Midbrain (tissue), 1 donor: ENCODE results near the gene CST3.
"Not testable (repeated sequence)": the region's sequence is repeated elsewhere in the genome, so short reads cannot be mapped to it uniquely, and the experiment has no call there.

Source experiments
- DNase-seq: peaks from one replicate; lab custom pipeline; 2025; lab: John Stamatoyannopoulos, UW

The CST3 gene

DNA sequence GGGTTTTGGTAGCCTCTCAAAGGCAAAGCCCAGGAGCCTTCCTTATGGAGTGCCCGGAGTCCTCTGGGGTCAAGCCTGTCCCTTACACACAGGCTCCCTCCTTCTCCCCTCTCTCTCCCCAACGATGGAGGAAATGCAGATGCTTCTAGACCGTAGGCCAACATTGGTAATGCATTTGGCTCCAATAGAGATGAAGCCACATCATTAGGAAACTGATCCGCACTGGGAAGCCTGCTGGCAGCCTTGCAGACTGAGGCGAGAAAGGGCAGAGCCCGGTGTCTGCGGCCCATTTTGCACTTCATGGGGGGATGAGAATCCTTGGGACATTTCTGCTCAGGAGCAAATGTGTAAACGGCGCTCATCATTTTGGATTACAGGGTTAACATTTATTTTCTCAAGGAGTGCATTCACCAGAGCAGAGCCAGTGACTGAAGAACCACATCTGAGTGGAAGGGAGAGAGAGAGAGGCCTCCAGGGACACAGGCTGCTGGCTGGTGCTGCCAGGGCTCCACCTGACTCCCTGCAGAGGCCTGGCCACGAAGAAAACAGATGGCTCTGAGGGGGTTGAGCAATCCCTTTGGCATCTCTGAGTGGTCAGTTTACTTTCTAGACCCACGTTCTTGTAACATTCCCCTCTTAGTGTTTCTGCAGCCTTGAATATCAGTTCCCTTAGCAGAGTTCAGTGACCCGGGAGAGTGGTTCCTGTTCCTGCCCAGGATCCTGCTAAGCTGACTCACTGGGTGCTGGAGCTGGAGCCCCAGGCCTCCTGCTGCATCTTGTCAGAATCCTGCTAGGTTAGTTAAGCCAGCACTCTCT, 4.4 kb upstream of the CST3 start:
- DNase-seq, result peak; percentile 41

- no peak for DNase-seq
Measured at GRCh38 chr20:23640671-23641667, 3.2 kb upstream of the CST3 start.

DNA sequence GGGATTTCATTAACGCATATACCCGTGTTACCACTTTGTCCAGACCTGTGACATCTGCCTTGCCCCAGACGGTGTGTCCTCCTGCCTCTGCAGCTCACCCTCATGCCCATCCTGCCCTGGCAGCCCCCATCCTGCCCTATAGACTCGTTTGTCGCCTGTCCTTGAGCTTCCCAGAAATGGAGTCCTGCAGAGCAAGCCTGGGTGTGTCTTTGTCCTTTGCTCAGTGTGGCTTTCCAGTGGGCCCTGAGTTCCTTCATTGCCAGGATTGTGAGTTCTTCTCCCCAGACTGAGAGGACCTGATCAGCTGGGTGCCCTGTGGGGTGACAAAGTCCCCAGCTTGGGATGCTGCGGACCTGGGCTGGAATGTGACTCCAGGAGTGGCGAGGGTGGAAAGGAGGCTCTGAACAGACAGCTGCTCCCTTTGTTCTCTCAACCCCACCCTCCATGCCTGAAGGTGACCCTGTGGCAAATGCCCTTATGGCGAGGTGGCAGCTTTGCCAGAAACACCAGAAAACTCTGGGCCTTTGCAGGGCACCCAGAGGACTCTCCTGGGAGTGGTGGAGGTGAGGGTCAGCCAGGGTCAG, 2.4 kb upstream of the CST3 start:
- no peak for DNase-seq

DNA sequence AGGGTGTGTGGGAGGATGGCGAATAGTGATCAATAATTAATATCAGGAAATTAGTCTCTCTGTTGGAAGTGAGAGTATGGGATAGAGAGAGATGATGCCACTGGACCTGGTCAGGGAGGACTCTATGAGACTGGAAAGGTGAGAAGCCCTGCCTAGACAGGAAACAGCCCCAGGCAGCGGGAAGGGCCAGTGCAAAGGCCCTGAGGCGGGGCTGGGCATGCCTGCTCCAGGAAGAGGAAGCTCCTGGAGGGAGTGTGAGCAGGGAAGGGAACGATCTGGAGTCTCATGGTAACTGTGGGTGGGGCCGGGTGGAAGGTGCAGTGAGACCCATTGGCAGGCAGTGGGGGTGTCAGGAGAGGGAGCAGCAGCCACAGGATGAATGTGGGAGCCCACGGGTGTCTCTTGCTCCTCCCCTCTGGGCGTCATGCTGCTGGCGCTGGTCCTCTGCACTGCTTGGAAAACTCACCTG, 1.8 kb upstream of the CST3 start:
- no peak for DNase-seq

DNA sequence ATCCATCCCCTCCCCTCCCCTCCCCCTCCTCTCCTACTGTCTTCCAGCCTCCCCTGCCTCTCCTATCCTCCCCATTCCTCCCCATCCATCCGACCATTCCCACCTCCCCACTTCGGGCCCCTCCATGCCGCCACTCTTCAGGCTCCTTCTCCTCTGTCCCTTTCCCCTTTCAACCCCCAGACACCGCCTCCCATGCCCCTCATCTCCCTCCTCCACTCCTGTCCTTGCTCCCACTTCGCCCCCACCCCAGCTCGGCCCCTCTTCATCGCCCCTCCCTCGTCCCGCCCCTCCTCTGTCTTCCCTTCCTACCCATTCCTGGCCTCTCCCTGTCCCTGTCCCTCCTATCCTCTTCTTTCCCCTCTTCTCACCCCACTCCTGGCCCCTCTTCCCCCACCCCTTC, 554 bp upstream of the CST3 start:
- DNase-seq, result no peak

GRCh38 chr20:23636908-23637281, 860 bp downstream of the CST3 start:
- no peak for DNase-seq

DNA sequence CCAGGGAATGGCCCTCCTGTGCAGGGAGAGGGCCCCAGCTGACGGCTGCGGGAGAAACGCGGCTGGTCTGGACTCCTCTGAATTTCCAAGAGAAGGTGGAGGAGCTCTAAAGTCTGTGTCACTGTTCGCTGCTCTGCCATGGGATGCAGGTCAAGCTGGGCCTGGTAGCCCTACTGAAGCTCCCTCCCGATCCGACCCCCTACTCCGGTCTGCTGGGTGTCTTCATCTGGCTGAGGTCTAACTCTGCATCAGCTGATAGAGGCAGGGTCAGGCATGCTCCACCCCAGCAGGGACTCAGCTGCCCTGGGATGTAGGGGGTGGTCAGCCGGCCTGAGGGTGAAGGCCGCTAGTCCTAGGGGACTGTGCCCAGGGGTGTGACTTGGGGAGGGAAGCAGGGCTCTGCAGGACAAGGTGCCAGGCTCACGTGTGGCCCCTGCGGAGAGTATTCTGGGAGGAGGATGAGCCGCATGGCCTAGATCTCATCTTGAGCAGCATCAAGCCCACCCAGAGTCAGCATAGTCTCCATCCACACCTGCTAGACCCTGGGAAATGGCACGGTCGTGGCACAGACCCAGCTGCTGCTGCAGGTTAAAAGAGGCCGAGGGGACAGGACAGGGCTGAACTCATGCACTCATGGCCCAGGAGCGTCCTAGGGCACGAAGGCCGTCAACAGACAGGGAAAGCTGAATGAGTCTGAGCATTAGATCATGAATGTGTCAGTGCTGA, 1.4 kb downstream of the CST3 start:
- DNase-seq, result no peak

GRCh38 chr20:23635768-23636090, 2.0 kb downstream of the CST3 start:
- not testable (repeated sequence) for DNase-seq

DNA sequence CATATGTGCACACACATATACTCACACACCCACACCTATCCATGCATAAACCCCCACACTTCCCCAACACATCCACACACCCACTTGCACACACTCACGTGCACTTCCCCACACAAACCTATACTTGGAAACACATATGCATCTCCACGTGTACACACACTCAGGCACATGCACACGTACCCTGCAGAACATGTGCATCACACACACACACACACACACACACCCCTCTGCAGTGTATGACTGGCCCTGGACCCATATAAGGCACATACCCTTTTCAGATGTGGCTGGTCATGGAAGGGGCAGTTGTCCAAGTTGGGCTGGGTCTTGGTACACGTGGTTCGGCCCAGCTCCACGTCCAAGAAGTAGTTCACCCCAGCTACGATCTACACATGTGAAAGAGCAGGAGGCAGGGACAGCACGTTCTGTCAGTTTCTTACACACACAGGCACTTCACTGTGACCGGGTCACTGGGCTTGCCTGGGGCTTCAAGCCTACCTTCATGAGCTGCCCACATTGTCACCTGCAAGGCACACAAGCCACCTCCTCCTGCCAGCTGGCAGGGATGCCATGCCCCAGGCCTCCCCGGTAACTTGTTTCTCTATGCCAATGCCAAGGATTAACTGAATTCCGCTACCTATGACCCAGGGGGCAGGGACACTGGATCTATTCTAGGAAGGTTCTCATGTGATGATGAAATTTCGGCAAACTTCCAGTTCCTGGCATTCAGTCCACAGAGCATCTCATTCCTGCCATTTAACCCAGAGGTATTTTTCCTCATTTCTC, 2.6 kb downstream of the CST3 start:
- no peak for DNase-seq

DNA sequence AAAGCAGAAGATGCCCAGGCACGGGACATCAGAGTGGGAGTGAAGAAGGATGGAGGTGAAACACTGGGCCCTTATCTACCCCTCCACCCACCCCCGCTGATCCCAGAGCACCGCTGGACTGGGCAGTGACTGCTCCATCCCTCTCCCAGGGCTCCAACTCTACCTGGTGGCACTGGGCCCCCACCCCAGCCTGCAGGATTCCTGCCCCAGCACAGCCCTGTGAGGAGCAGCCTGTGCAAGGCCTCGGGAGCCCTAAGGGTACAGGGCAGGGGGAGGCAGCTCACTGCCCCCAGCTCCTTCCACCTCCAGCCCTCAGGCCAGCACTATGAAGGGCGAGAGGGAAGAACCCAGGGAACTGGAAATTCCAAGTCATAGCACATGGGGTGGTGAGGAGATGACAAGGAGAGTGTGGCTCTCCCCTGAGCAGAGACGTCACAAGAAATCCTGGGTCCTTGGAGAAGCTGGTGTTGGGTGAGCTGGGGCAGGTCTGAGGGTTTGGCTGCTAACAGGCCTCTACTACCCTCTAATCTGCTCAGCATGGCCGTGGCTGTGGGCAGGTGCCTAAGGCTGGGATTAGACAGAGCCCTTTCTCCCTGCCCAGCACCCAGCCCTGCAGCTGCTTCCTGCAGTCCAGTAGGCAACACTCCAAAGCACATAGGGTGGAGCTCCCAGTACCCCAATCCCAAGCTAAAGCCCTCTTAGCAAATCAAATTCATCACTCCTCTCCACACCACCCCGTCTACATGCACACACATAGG, 3.5 kb downstream of the CST3 start:
- DNase-seq, result no peak

GRCh38 chr20:23632711-23633573, 4.8 kb downstream of the CST3 start:
- no peak for DNase-seq

- DNase-seq, result peak; percentile 10
Measured at GRCh38 chr20:23631981-23632710, 5.6 kb downstream of the CST3 start.

DNA sequence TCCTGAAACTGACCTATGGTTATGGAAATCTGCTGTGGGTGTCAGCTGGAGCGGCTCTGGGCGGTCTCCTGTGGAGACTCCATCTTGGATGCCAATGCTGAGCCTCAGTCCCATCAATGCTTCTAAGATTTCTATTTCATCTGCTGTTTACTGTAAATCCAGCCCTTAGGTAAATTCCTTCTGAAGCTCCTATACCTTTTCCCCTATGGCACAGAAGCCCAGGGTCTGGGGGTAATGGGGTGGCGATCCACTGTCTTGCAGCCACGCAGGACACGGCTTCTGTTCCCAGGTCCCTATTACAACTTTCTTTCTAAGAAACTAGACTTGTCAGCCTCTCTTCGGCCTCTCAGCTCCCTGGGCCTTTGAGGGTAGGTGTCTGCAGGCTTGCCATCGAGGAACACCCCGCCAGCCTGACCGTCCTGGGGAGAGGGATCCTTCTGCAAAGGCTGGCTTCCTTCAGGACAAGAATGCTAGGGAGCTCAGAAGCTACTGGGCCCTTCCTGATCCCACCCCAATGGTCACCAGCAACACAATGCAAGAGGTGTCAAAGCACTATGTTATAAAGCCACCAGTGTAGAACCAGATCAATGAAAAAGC, 6.4 kb downstream of the CST3 start:
- DNase-seq, result no peak

- DNase-seq, result no peak
Measured at GRCh38 chr20:23630392-23630849, 7.3 kb downstream of the CST3 start.

DNA sequence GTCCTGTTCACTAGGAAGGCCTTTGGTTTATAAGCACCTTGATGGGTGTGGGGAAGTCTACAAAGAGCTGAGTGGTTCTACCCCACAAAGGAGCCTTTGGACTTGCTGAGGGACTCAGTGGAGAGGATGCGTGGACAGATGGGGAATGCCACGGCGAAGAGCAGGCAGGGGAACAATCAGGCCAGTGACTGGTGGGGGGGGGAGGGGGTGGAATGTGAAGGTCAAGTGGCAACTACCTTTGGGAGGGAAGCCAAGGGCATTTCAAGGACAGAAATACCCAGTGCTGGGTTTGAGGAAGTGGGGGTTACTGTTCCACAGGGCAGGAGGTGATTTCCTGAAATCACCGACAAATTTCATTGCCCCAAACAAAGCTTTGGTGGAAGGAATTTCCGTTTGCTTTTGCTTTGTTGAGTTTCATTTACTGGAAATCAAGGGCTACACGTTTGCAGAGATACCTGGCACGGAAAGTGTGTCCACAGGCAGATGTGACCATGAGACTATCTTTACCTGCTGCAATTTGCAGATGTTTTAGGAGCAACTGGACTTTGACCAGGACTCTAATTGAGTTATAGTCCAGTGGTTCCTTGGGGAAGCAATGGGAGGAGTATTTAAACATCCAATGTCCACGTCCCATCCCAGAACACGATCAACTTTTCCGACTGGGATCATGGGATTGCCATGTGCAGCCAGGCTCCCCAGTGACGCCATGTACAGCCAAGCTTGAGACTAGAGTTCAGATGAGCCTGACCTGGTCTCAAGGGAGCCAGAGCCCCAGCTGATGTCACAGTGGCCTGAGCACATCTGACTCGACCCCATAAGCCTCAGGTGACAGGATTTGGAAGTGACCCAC, 8.0 kb downstream of the CST3 start:
- no peak for DNase-seq

- no peak for DNase-seq
Measured at GRCh38 chr20:23629017-23629541, 8.7 kb downstream of the CST3 start.
